GM13976 (cell line): ENCODE measurements around the gene CCDC102B.

Experiments used
- DNase-seq: peaks from one replicate; pipeline ENCODE4 v3.0.0; 2012; ENCODE audit warnings: low spot score
- CTCF ChIP-seq: IDR thresholded peaks from 2 replicates; pipeline ENCODE4 v1.5.1; 2012; ENCODE audit warnings: borderline replicate concordance, mild to moderate bottlenecking; ENCODE audit not compliant: insufficient read depth; ENCODE audit errors: extremely low read depth, missing control alignments, control extremely low read depth
- in situ Hi-C: fragments of 300-500 bp; cut with MboI; formaldehyde crosslinking; loops from one replicate; pipeline ENCODE4 v1.12.0; 2022; ENCODE audit warnings: low sequenced_read_pairs, mixed read lengths, inconsistent platforms; ENCODE audit not compliant: unreplicated experiment

Gene CCDC102B

GRCh38 chr18:68797871-68798270 is at the start of gene CCDC102B:
CCDC102B (plus strand) TSS chr18:68798080; CDS start chr18:68836764, 38,684 bp downstream.
- in situ Hi-C loops, result no loop called here
- no peak for TF ChIP-seq CTCF
- DNase-seq, result no peak

DNA sequence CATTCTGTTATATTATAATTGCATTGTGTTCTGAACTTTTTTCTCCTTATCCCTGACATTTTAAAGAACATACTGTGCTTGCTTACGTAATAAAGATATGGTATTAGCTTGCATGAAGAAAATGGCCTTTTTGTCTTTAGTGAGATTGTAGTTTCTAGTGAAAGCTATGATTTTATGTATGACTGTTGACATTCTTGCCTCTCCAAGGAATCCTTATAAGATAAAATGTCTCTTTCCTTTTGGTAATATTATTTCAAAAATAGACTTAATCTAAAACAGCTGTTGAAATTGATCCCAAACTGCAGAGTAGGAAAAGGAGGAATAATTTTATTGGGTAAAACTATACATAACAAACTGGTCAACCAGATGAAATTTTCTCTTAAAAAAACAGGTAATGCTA is 40.8 kb upstream of the CCDC102B start:
- TF ChIP-seq CTCF, result no peak
- in situ Hi-C loops, result no loop called here
- DNase-seq, result no peak

GRCh38 chr18:68759308-68759707 is 38.6 kb upstream of the CCDC102B start:
- DNase-seq, result no peak
- in situ Hi-C loops, result no loop called here
- no peak for TF ChIP-seq CTCF

DNA sequence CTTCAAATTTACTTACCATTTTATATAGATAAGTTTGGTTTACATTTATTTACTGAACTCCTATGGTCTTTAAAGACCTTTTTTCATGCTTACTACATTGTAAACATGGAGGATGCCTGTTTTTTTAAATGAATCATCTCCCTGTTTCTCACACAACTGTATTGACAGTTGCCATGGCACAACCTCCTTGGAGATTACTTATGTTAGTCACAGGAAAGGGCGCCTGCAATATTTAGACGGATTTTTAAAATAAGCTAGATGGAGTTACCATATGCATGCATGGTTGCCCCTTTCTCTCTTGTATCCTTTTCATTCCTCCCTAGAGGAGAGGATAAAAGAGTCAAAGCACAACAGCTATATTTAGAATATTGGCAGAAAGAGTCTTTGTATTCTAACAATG is 34.8 kb upstream of the CCDC102B start:
- DNase-seq, result no peak
- no peak for TF ChIP-seq CTCF
- in situ Hi-C loops, result no loop called here

GRCh38 chr18:68764016-68764415 is 33.9 kb upstream of the CCDC102B start:
- TF ChIP-seq CTCF, result no peak
- DNase-seq, result no peak
- in situ Hi-C loops, result no loop called here

- in situ Hi-C loops, result no loop called here
- no peak for DNase-seq
- TF ChIP-seq CTCF, result no peak
Measured at GRCh38 chr18:68766433-68766832, 31.4 kb upstream of the CCDC102B start.

DNA sequence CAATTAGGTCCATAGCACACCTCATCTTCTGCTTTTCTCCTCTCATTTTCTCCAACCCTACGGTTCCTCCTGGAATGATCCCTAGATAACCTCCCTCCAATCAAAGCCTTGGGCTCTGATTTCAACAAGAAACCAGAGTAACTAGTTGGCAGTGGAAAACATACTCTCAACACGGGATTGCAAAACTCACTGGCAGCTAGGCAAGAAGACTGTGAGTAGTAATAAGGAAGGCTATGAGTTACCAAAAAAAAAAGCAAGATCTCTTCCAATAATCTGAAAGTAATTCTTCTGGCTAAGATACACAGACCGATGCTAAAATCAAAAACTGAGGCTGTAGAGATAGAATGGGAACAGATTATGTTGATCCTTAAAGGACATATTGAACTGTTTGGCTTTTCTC is 28.4 kb upstream of the CCDC102B start:
- no peak for TF ChIP-seq CTCF
- in situ Hi-C loops, result no loop called here
- DNase-seq, result no peak
